ENCODE data around the gene IRF2BP2. TPM values are rescaled to one million over a fixed set of nuclear protein-coding genes. Genes with fewer than 3 reads are reported as not detected.

Gene IRF2BP2
- total and polyA plus RNA-seq, 10 of the 15 experiments (the other 5 are each of a cell fraction or from before 2014, with no cell fraction given), result 7.5 to 114 (median 52.3) TPM

- TF ChIP-seq IRF5 (IDR thresholded peaks at IDR 0.05; ENCODE audit: borderline replicate concordance) (no peak), PML (IDR thresholded peaks at IDR 0.05; ENCODE audit: low read length) (no peak), JUND (IDR thresholded peaks at IDR 0.05; ENCODE audit: low read depth, low read length) (no peak), RBBP5 (conservative IDR thresholded peaks at IDR 0.05) (no peak)
Observed at GRCh38 chr1:234609691-234610042, 311 bp downstream of the IRF2BP2 start (continued).

- RAD21 ChIA-PET (ENCODE audit: unreplicated experiment), result interaction anchor here (0.6 to 6.7 kb wide), 15 partner anchors 7 to 474 kb away, joined by 3 to 128 read pairs (median 13); no protein-coding TSS in a partner anchor
- SMC1A ChIA-PET (ENCODE audit: uncharacterized antibody, unreplicated experiment), result interaction anchor here (1.0 to 6.6 kb wide), 8 partner anchors 8 to 474 kb away, joined by 3 to 92 read pairs (median 12); no protein-coding TSS in a partner anchor
- FAIRE-seq (no peak), DNase-seq (ENCODE audit: low read depth, low spot score) (no peak), ATAC-seq (no peak)
- no peaks in the 10 kb centered on the region for H3K9me3 ChIP-seq (replicated peaks; ENCODE audit: control insufficient read depth, insufficient read depth, low read length)
- intact Hi-C loops (cut with micrococcal nuclease; ENCODE audit: unreplicated experiment) (loop anchor here (1.0 to 10.0 kb wide), 5 partner anchors 234 to 494 kb away; partner anchors contain the start of gene COA6), in situ Hi-C loops (cut with MboI) (loop anchor here (5.0 to 10.0 kb wide), 2 partner anchors 112 to 366 kb away; no protein-coding TSS in a partner anchor)
- H3K4me2 ChIP-seq (ENCODE audit: control insufficient read depth, insufficient read depth), result peak overlapping the region; percentile 82; the same call in 1 of the 2 replicates
- H3K27ac ChIP-seq (ENCODE audit: control insufficient read depth, insufficient read depth), result peak overlapping the region; percentile 97
- no TSS peak for BruUV-seq (replicated peaks)
- 1% methylated on average over 51 of the region's 121 CpGs for WGBS (ENCODE audit: insufficient coverage, insufficient replicate concordance, low lambda C conversion rate, missing lambda C conversion rate)
- no peaks in the 10 kb centered on the region for H3K27me3 ChIP-seq (replicated peaks in 1 of 2; ENCODE audit: control insufficient read depth in 2 of 2, insufficient read depth in 2 of 2, low read length in 1 of 2)
- peak overlapping the region; percentile 91 for H3K4me3 ChIP-seq
- peak overlapping the region; percentile 97 for H3K9ac ChIP-seq (ENCODE audit: control insufficient read depth, insufficient read depth, low read length)
- H4K20me1 ChIP-seq (ENCODE audit: control insufficient read depth, insufficient read depth), result no peaks in the 10 kb centered on the region
- H3K79me2 ChIP-seq (ENCODE audit: control insufficient read depth, insufficient read depth, low read length), result peaks cover 59% of the 10 kb centered on the region
- peaks cover 24% of the 10 kb centered on the region for H3K4me1 ChIP-seq (ENCODE audit: control insufficient read depth, insufficient read depth, low read length)
- no peak overlapping the region for H2AFZ ChIP-seq (ENCODE audit: control insufficient read depth, low read depth, low read length)
- POLR2A ChIA-PET, result interaction anchor here (0.5 to 6.6 kb wide), 7 partner anchors 8 to 361 kb away, joined by 3 to 73 read pairs (median 5); no protein-coding TSS in a partner anchor
- H3K36me3 ChIP-seq (ENCODE audit: control insufficient read depth in 2 of 2, insufficient read depth in 2 of 2, low read length in 1 of 2), result peaks cover 5 to 11% of the 10 kb centered on the region in 2 experiments; a peak in 3 of 4 replicates
- CTCF ChIA-PET, result interaction anchor here (0.9 to 2.2 kb wide), 3 partner anchors 110 to 474 kb away, joined by 3 to 8 read pairs (median 3); no protein-coding TSS in a partner anchor
- TF ChIP-seq EED (IDR thresholded peaks at IDR 0.05; ENCODE audit: low read depth) (no peak), MLLT1 (IDR thresholded peaks at IDR 0.05) (peak; percentile 60; the same call in 1 of the 2 replicates), POU2F2 (IDR thresholded peaks at IDR 0.05; ENCODE audit: borderline replicate concordance, low read depth, low read length) (peak; percentile 65; the same call in 2 of the 3 replicates), CEBPB (IDR thresholded peaks at IDR 0.05; ENCODE audit: borderline replicate concordance in 1 of 2, low read depth in 2 of 2, low read length in 2 of 2) (no peak), BHLHE40 (IDR thresholded peaks at IDR 0.05; ENCODE audit: borderline replicate concordance in 1 of 2, low read depth in 2 of 2, low read length in 1 of 2) (peak in 1 of 2 experiments; percentile 60; a peak in 2 of 4 replicates), PML (IDR thresholded peaks at IDR 0.05; ENCODE audit: low read length) (no peak), DPF2 (IDR thresholded peaks at IDR 0.05) (peak; percentile 56), MEF2B (IDR thresholded peaks at IDR 0.05; ENCODE audit: partially characterized antibody, poor library complexity, severe bottlenecking) (no peak)
- TF ChIP-seq, protein P1, sequence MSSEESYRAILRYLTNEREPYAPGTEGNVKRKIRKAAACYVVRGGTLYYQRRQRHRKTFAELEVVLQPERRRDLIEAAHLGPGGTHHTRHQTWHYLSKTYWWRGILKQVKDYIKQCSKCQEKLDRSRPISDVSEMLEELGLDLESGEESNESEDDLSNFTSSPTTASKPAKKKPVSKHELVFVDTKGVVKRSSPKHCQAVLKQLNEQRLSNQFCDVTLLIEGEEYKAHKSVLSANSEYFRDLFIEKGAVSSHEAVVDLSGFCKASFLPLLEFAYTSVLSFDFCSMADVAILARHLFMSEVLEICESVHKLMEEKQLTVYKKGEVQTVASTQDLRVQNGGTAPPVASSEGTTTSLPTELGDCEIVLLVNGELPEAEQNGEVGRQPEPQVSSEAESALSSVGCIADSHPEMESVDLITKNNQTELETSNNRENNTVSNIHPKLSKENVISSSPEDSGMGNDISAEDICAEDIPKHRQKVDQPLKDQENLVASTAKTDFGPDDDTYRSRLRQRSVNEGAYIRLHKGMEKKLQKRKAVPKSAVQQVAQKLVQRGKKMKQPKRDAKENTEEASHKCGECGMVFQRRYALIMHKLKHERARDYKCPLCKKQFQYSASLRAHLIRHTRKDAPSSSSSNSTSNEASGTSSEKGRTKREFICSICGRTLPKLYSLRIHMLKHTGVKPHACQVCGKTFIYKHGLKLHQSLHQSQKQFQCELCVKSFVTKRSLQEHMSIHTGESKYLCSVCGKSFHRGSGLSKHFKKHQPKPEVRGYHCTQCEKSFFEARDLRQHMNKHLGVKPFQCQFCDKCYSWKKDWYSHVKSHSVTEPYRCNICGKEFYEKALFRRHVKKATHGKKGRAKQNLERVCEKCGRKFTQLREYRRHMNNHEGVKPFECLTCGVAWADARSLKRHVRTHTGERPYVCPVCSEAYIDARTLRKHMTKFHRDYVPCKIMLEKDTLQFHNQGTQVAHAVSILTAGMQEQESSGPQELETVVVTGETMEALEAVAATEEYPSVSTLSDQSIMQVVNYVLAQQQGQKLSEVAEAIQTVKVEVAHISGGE (CRISPR knock-in tag; IDR thresholded peaks at IDR 0.05), result no peak
Observed at GRCh38 chr1:234608911-234609690, 877 bp downstream of the IRF2BP2 start.
